Gastrocnemius medialis (tissue), 4 donors: ENCODE results near the gene CAMTA1.

Experiments
- CTCF ChIP-seq, 5 experiments: fragments of 450-650 bp in 3 of 5; fragments of 200-600 bp in 2 of 5; sonication (generic) in 2 of 5; IDR thresholded peaks in 4 of 5; conservative IDR thresholded peaks in 1 of 5; 1 replicate in 4 of 5; 2 replicates in 1 of 5; pipeline ENCODE4 v1.5.1; 2016 to 2019; ENCODE audit warnings: antibody characterized with exemption in 5 of 5, mild to moderate bottlenecking in 3 of 5, moderate library complexity in 3 of 5
- POLR2A ChIP-seq, 2 donors: fragments of 450-650 bp; IDR thresholded peaks; one replicate each; pipeline ENCODE4 v1.6.1; 2017; ENCODE audit warnings: antibody characterized with exemption in 2 of 2, mild to moderate bottlenecking in 2 of 2, moderate library complexity in 2 of 2

GRCh38 chr1:6776389-6776788 lies 8.9 kb upstream of the CAMTA1 start:
- TF ChIP-seq CTCF (IDR thresholded peaks at IDR 0.05 in 4 of 5, conservative IDR thresholded peaks at IDR 0.05 in 1 of 5), result no peak
- no peak for TF ChIP-seq POLR2A (IDR thresholded peaks at IDR 0.05)
